HFFc6 (cell line): Measurements from ENCODE around the gene ASB10. TPM values are rescaled to one million over a fixed set of nuclear protein-coding genes. Genes with fewer than 3 reads are reported as not detected.

Source experiments
- DNase-seq: peaks from one replicate; pipeline ENCODE4 v3.0.0-alpha.2; 2018
- H3K27ac Mint-ChIP-seq: 2 replicates; pipeline ENCODE4 v1.8.0; 2020; ENCODE audit warnings: mild to moderate bottlenecking, mixed read lengths
- H3K27me3 Mint-ChIP-seq: 2 replicates; pipeline ENCODE4 v1.8.0; 2021; ENCODE audit warnings: mild to moderate bottlenecking, moderate library complexity, mixed read lengths; ENCODE audit not compliant: insufficient read depth
- H3K36me3 Mint-ChIP-seq: 2 replicates; pipeline ENCODE4 v1.8.0; 2021; ENCODE audit warnings: low read depth, mixed read lengths
- H3K4me1 Mint-ChIP-seq: 2 replicates; pipeline ENCODE4 v1.8.0; 2020; ENCODE audit warnings: low read depth, mixed read lengths
- H3K4me3 Mint-ChIP-seq: 2 replicates; pipeline ENCODE4 v1.8.0; 2020; ENCODE audit warnings: mild to moderate bottlenecking, moderate library complexity, mixed read lengths
- H3K9me3 Mint-ChIP-seq: 2 replicates; pipeline ENCODE4 v1.8.0; 2020; ENCODE audit warnings: mild to moderate bottlenecking, mixed read lengths
- total RNA-seq, 6 experiments: library from RNA; stranded (reverse); fragmentation: NEBNext Ultra II Directional; extraction: Animal tissue kit (Norgen Biotek cat#: 25700); gene quantifications; 2 replicates in 1 of 6; 3 replicates in 5 of 6; pipeline ENCODE4 v1.2.3, GENCODE V29; 2021
- TF ChIP-seq, protein P1 (sequence below): fragments of 200-600 bp; sonication (generic); IDR thresholded peaks from 2 replicates; pipeline ENCODE4 v1.5.0; 2021; ENCODE audit warnings: antibody characterized with exemption, mild to moderate bottlenecking

ASB10 gene
- total RNA-seq, 6 experiments from 2014 or later, result not detected

DNA sequence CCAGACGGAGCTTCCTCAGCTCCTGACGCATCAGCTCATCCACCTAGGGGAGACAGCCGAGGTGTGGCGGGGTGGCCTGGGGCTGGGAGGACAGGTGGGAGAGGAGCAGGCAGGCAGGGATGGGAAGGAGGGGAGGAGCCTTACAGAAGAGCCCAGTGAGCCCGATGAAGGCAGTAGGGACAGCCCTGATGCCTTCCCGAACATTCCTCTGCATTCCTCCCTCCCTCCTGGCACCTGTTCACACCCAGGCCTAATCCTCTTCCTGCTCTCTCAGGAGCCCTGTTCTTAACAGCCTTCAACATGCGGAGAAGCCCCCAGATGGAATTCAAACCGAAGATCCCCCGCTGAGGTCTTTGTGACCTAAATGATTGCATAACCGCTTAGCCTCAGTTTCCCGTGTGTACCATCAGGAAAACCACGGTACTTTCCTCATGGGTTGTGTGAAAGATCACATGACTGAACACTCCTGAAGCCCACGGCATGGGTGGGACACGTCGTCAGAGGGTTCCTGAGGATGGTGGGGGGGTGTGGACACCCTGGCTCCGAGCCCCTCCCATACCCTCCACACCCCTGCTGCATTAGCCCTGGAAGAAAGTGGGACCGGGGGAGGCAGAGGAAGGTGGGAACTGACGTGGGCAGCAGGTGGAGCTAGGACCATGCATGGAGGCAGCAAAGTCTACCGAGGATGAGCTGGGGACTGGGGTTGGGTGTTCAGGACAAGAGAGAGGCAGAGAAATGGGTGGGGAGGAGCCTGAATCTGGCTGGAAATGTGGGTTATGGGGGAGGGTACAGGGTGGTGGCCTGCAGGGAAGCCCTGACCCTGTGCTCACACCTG lies 8.8 kb upstream of the ASB10 start:
- no peak for DNase-seq
- H3K27me3 Mint-ChIP-seq, result peaks cover 43% of the 10 kb centered on the region
- no peaks in the 10 kb centered on the region for H3K9me3 Mint-ChIP-seq
- no peak overlapping the region for H3K27ac Mint-ChIP-seq
- no peaks in the 10 kb centered on the region for H3K36me3 Mint-ChIP-seq
- no peaks in the 10 kb centered on the region for H3K4me1 Mint-ChIP-seq
- H3K4me3 Mint-ChIP-seq, result no peak overlapping the region
- TF ChIP-seq, protein P1, sequence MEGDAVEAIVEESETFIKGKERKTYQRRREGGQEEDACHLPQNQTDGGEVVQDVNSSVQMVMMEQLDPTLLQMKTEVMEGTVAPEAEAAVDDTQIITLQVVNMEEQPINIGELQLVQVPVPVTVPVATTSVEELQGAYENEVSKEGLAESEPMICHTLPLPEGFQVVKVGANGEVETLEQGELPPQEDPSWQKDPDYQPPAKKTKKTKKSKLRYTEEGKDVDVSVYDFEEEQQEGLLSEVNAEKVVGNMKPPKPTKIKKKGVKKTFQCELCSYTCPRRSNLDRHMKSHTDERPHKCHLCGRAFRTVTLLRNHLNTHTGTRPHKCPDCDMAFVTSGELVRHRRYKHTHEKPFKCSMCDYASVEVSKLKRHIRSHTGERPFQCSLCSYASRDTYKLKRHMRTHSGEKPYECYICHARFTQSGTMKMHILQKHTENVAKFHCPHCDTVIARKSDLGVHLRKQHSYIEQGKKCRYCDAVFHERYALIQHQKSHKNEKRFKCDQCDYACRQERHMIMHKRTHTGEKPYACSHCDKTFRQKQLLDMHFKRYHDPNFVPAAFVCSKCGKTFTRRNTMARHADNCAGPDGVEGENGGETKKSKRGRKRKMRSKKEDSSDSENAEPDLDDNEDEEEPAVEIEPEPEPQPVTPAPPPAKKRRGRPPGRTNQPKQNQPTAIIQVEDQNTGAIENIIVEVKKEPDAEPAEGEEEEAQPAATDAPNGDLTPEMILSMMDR, result no peak

DNA sequence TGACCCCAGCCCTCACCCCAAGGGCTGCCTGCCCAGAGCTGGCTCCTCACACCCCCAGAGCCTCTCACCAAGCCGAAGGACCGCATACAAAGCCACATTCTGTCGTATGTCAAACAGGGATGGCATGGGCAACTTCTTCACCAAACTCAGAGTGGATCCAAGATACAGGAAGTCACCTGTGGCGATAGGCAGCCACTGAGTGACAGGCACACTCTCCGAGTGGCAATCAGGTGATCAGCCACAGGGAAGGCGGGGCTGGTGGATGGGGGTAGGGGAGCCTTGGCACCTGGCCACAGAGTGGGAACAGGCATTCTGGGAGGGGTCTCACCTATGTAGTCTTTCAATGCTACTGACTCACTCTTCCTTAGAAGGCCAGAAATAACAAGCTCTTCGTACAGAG lies 7.1 kb upstream of the ASB10 start:
- Mint-ChIP-seq H3K9me3 (no peaks in the 10 kb centered on the region), H3K36me3 (no peaks in the 10 kb centered on the region), H3K27ac (no peak overlapping the region), H3K4me3 (no peak overlapping the region), H3K4me1 (no peaks in the 10 kb centered on the region), H3K27me3 (peaks cover 47% of the 10 kb centered on the region)
- TF ChIP-seq, protein P1, result no peak
- no peak for DNase-seq

DNA sequence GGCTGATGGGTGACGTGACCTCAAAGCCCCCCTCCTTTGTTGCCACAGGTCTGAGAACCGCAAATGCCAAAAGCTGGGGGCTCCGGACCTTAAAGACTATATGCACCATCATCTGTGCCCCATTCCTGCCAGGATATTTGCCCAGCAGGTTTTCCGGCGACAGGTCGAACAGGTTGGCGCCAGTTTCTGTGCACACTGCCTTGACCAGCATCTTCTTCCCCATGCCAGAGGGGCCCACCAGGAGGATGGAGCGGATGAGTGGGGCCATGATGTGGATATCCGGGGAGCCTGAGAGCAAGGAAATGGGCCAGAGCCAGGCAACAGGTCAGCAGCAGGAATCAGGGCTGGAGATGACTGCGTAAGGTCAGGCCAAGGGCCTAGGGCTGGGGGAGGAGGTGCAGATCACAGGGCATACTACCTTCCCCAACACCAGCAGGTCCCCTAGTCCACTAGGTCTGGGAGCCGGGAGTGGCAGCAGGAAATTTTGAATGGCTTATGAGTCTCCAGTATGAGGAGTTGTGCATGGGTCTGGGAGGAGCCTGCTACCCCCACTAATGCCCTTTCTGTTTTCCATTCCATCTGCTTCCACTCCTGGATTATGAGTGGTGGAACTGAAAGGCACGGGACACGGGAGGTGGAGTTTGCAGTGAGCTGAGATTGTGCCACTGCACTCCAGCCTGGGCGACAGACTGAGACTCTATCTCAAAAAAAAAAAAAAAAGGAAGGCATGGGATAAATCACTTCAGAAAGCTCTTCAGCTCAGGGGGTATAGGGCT lies 6.3 kb upstream of the ASB10 start:
- no peak for DNase-seq
- H3K36me3 Mint-ChIP-seq, result no peaks in the 10 kb centered on the region
- no peaks in the 10 kb centered on the region for H3K9me3 Mint-ChIP-seq
- TF ChIP-seq, protein P1, result no peak
- no peak overlapping the region for H3K4me3 Mint-ChIP-seq
- H3K4me1 Mint-ChIP-seq, result no peaks in the 10 kb centered on the region
- H3K27me3 Mint-ChIP-seq, result peaks cover 50% of the 10 kb centered on the region
- H3K27ac Mint-ChIP-seq, result no peak overlapping the region

DNA sequence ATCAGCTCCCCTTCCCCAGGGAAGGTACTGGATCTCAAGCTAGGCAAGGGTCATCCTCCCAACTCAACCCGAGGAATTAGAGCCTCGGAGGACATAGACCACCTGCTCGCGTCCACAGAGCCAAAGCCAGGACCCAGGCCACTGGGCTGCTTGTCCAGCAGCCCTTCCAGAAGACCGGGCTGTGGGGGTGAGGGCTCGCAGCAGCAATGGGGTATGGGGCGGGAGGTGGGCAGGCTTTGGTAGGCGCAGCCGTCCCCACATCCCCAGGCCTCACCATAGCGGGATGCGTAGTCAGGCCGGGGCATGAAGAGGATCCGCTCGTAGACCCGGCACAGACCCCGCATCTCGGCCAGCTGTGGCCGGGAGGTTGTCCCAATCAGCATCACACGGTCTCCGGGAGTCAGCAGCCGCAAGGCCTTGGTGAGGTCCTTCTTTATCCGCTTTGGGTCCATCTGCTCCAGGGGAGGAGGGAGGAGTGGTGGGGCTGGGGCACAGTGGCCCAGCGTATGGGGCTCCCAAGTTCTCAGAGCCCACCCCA lies 5.0 kb upstream of the ASB10 start:
- no peak overlapping the region for H3K4me3 Mint-ChIP-seq

DNA sequence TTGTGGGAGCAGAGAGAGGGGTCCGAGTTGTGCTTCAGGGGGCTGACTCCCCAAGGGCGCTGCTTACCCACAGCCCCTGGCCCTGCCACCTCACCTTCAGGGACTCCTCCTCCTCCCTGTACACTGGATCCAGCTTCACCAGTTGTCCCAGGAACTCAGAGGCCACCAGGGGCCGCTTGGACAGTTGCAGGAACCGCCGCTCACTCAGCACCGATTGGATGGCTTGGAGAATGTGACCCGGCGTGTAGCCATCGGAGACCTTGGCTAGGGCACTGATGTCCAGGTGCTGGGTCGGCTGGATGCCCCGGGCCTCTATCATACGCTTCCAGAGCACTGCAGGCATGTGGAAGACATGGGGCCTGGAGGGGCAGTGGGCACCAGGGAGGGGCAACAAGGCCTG lies 4.5 kb upstream of the ASB10 start:
- peaks cover 65% of the 10 kb centered on the region for H3K27me3 Mint-ChIP-seq
- H3K36me3 Mint-ChIP-seq, result no peaks in the 10 kb centered on the region
- H3K4me3 Mint-ChIP-seq, result no peak overlapping the region
- no peaks in the 10 kb centered on the region for H3K4me1 Mint-ChIP-seq
- H3K9me3 Mint-ChIP-seq, result no peaks in the 10 kb centered on the region
- no peak for DNase-seq
- TF ChIP-seq, protein P1, result no peak
- H3K27ac Mint-ChIP-seq, result no peak overlapping the region

More for the DNA sequence above, 5.0 kb upstream of the ASB10 start:
- H3K9me3 Mint-ChIP-seq, result no peaks in the 10 kb centered on the region
- no peaks in the 10 kb centered on the region for H3K4me1 Mint-ChIP-seq
- no peak overlapping the region for H3K27ac Mint-ChIP-seq
- no peaks in the 10 kb centered on the region for H3K36me3 Mint-ChIP-seq
- H3K27me3 Mint-ChIP-seq, result peaks cover 62% of the 10 kb centered on the region
- no peak for DNase-seq
- TF ChIP-seq, protein P1, result no peak
